HEK293 (cell line): ENCODE data around the gene CD93.

ENCODE experiments used
- CTCF ChIA-PET: fragments of 350-600 bp; formaldehyde crosslinking; extraction: SDS; loops from one replicate; lab custom pipeline; 2021; ENCODE audit warnings: antibody characterized with exemption; lab: Yijun Ruan, JAX
- POLR2A ChIA-PET: fragments of 300-600 bp; formaldehyde crosslinking; extraction: SDS; loops from one replicate; lab custom pipeline; 2020; ENCODE audit warnings: antibody characterized with exemption, inconsistent platforms; lab: Yijun Ruan, JAX
- H3K27ac ChIP-seq: fragments of 200-500 bp; sonication (Bioruptor generic); 2 replicates; pipeline ENCODE4 v1.5.1; 2014; ENCODE audit warnings: low read depth, low read length, control low read depth, inconsistent platforms; ENCODE audit errors: extremely low read depth
- H3K36me3 ChIP-seq, 2 experiments: fragments of 200-500 bp in 1 of 2; sonication (Bioruptor generic) in 1 of 2; 1 replicate in 1 of 2; 2 replicates in 1 of 2; pipeline ENCODE4 v1.5.1; 2014 to 2017; ENCODE audit warnings: inconsistent platforms in 2 of 2, low read length in 2 of 2; ENCODE audit not compliant: control insufficient read depth in 2 of 2, insufficient read depth in 1 of 2
- H3K4me1 ChIP-seq: fragments of 200-500 bp; sonication (Bioruptor generic); 2 replicates; pipeline ENCODE4 v1.5.1; 2014; ENCODE audit warnings: mild to moderate bottlenecking, low read length, inconsistent platforms; ENCODE audit not compliant: control insufficient read depth, insufficient read depth
- H3K4me3 ChIP-seq: 2 replicates; pipeline ENCODE4 v1.5.1; 2011; ENCODE audit warnings: low read depth, mild to moderate bottlenecking, control low read depth, low read length, moderate library complexity
- H3K9me3 ChIP-seq: fragments of 200-500 bp; sonication (Bioruptor generic); 2 replicates; pipeline ENCODE4 v1.5.1; 2014; ENCODE audit warnings: low read depth, low read length, inconsistent platforms; ENCODE audit not compliant: control insufficient read depth, insufficient read depth
- GLIS2 ChIP-seq: fragments of 450-650 bp; formaldehyde crosslinking; IDR thresholded peaks from 2 replicates; pipeline ENCODE4 v1.5.1; 2016; ENCODE audit warnings: missing biosample characterization, missing genetic modification characterization
- HOXA7 ChIP-seq: sonication (generic); formaldehyde crosslinking; IDR thresholded peaks from 2 replicates; pipeline ENCODE4 v1.8.1; 2022; ENCODE audit warnings: missing genetic modification reagents, borderline replicate concordance
- HOXC10 ChIP-seq: sonication (generic); formaldehyde crosslinking; IDR thresholded peaks from 2 replicates; pipeline ENCODE4 v1.8.1; 2023; ENCODE audit warnings: mild to moderate bottlenecking, missing genetic modification reagents
- IKZF3 ChIP-seq: fragments of 450-650 bp; IDR thresholded peaks from 2 replicates; pipeline ENCODE4 v1.5.0; 2018; ENCODE audit warnings: missing biosample characterization, mild to moderate bottlenecking, missing genetic modification characterization, moderate library complexity
- PRDM4 ChIP-seq: fragments of 450-650 bp; formaldehyde crosslinking; IDR thresholded peaks from 2 replicates; pipeline ENCODE4 v1.5.1; 2017; ENCODE audit warnings: missing biosample characterization, missing genetic modification characterization
- SETDB1 ChIP-seq: IDR thresholded peaks from one replicate; pipeline ENCODE4 v1.6.1; 2017; ENCODE audit warnings: mild to moderate bottlenecking, low read length, moderate library complexity, mixed read lengths; ENCODE audit not compliant: insufficient read length
- ZBTB17 ChIP-seq: fragments of 450-650 bp; formaldehyde crosslinking; IDR thresholded peaks from 2 replicates; pipeline ENCODE4 v1.5.1; 2016; ENCODE audit warnings: missing biosample characterization, missing genetic modification characterization
- ZEB2 ChIP-seq: fragments of 450-650 bp; formaldehyde crosslinking; IDR thresholded peaks from 2 replicates; pipeline ENCODE4 v1.5.1; 2016; ENCODE audit warnings: missing biosample characterization, missing genetic modification characterization
- ZNF10 ChIP-seq: fragments of 450-650 bp; formaldehyde crosslinking; IDR thresholded peaks from 2 replicates; pipeline ENCODE4 v1.5.1; 2017; ENCODE audit warnings: missing biosample characterization, missing genetic modification characterization
- ZNF112 ChIP-seq: fragments of 450-650 bp; formaldehyde crosslinking; IDR thresholded peaks from 2 replicates; pipeline ENCODE4 v1.5.0; 2017; ENCODE audit warnings: missing biosample characterization, missing genetic modification characterization
- ZNF138 ChIP-seq: fragments of 450-650 bp; formaldehyde crosslinking; IDR thresholded peaks from 2 replicates; pipeline ENCODE4 v1.5.1; 2016; ENCODE audit warnings: missing biosample characterization, missing genetic modification characterization, borderline replicate concordance
- ZNF140 ChIP-seq: fragments of 450-650 bp; formaldehyde crosslinking; IDR thresholded peaks from 2 replicates; pipeline ENCODE4 v1.5.1; 2016; ENCODE audit warnings: missing biosample characterization, missing genetic modification characterization
- ZNF184 ChIP-seq: fragments of 450-650 bp; IDR thresholded peaks from 2 replicates; pipeline ENCODE4 v1.5.1; 2018; ENCODE audit warnings: missing biosample characterization, mild to moderate bottlenecking, missing genetic modification characterization
- ZNF211 ChIP-seq: fragments of 450-650 bp; formaldehyde crosslinking; IDR thresholded peaks from 2 replicates; pipeline ENCODE4 v1.5.1; 2016; ENCODE audit warnings: low read depth, missing biosample characterization, missing genetic modification characterization
- ZNF280C ChIP-seq: fragments of 450-650 bp; formaldehyde crosslinking; IDR thresholded peaks from 2 replicates; pipeline ENCODE4 v1.5.1; 2016; ENCODE audit warnings: missing biosample characterization, missing genetic modification characterization
- ZNF341 ChIP-seq: fragments of 450-650 bp; formaldehyde crosslinking; IDR thresholded peaks from 2 replicates; pipeline ENCODE4; 2016; ENCODE audit warnings: low read depth, missing biosample characterization, missing genetic modification characterization
- ZNF350 ChIP-seq: fragments of 450-650 bp; formaldehyde crosslinking; IDR thresholded peaks from 2 replicates; pipeline ENCODE4 v1.5.0; 2017; ENCODE audit warnings: missing biosample characterization, mild to moderate bottlenecking, missing genetic modification characterization
- ZNF621 ChIP-seq: fragments of 450-650 bp; formaldehyde crosslinking; IDR thresholded peaks from 2 replicates; pipeline ENCODE4 v1.5.1; 2017; ENCODE audit warnings: missing biosample characterization, missing genetic modification characterization
- ZNF707 ChIP-seq: fragments of 450-650 bp; formaldehyde crosslinking; IDR thresholded peaks from 2 replicates; pipeline ENCODE4 v1.5.1; 2016; ENCODE audit warnings: missing biosample characterization, missing genetic modification characterization
- TF ChIP-seq, protein P1 (sequence below): fragments of 450-650 bp; formaldehyde crosslinking; IDR thresholded peaks from 2 replicates; pipeline ENCODE4 v1.5.1; 2016; ENCODE audit warnings: missing biosample characterization, missing genetic modification characterization
- TF ChIP-seq, protein P2 (sequence below): fragments of 450-650 bp; formaldehyde crosslinking; IDR thresholded peaks from 2 replicates; pipeline ENCODE4 v1.5.1; 2016; ENCODE audit warnings: missing biosample characterization, missing genetic modification characterization
- TF ChIP-seq, protein P3 (sequence below): fragments of 450-650 bp; formaldehyde crosslinking; IDR thresholded peaks from 2 replicates; pipeline ENCODE4 v1.5.1; 2016; ENCODE audit warnings: missing biosample characterization, missing genetic modification characterization

The CD93 gene

DNA sequence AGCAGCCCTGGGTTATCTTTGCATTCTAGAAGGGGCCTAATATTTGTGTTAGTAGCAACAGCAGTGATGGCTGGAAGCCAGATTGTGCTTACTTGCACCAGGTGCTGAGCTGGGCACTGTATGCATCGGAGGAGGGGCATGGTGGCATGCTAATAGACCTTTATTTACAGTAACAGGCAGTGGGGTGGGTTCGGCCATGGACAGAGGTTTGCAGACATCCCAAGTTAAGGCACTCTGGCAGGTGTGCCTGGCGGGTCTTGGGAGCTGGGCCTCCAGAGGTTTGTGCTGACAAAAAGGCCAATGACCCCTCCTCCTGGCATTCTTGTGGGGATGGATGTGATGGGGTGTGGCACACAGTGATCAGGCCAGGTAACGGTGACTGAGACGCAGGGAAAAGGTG is 39.0 kb upstream of the CD93 start:
- Histone ChIP-seq H3K4me1 (no peaks in the 10 kb centered on the region), H3K27ac (no peak overlapping the region), H3K9me3 (no peaks in the 10 kb centered on the region), H3K36me3 (no peaks in the 10 kb centered on the region), H3K4me3 (no peak overlapping the region)
- ChIA-PET POLR2A (no interaction called here), CTCF (no interaction called here)
- TF ChIP-seq PRDM4, result no peak
- TF ChIP-seq ZNF184, result no peak
- no peak for TF ChIP-seq ZNF341 (tag by site-specific recombination)
- no peak for TF ChIP-seq HOXC10 (CRISPR knock-in tag)
- TF ChIP-seq ZNF211 (tag by site-specific recombination), result no peak
- TF ChIP-seq ZNF10 (tag by site-specific recombination), result no peak
- no peak for TF ChIP-seq ZNF621 (tag by site-specific recombination)
- TF ChIP-seq, protein P1, sequence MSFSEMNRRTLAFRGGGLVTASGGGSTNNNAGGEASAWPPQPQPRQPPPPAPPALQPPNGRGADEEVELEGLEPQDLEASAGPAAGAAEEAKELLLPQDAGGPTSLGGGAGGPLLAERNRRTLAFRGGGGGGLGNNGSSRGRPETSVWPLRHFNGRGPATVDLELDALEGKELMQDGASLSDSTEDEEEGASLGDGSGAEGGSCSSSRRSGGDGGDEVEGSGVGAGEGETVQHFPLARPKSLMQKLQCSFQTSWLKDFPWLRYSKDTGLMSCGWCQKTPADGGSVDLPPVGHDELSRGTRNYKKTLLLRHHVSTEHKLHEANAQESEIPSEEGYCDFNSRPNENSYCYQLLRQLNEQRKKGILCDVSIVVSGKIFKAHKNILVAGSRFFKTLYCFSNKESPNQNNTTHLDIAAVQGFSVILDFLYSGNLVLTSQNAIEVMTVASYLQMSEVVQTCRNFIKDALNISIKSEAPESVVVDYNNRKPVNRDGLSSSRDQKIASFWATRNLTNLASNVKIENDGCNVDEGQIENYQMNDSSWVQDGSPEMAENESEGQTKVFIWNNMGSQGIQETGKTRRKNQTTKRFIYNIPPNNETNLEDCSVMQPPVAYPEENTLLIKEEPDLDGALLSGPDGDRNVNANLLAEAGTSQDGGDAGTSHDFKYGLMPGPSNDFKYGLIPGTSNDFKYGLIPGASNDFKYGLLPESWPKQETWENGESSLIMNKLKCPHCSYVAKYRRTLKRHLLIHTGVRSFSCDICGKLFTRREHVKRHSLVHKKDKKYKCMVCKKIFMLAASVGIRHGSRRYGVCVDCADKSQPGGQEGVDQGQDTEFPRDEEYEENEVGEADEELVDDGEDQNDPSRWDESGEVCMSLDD (tag by site-specific recombination), result no peak
- TF ChIP-seq ZNF350 (tag by site-specific recombination), result no peak

GRCh38 chr20:23123886-23124285 is 37.8 kb upstream of the CD93 start:
- ChIA-PET CTCF (no interaction called here), POLR2A (interaction anchor here (0.5 kb wide), 1 partner anchor 13 kb away, joined by 3 read pairs; no protein-coding TSS in a partner anchor)
- H3K4me1 ChIP-seq, result no peaks in the 10 kb centered on the region
- H3K27ac ChIP-seq, result no peak overlapping the region
- H3K36me3 ChIP-seq, result no peaks in the 10 kb centered on the region
- H3K4me3 ChIP-seq, result no peak overlapping the region
- TF ChIP-seq ZEB2 (tag by site-specific recombination) (no peak), SETDB1 (no peak), IKZF3 (tag by site-specific recombination) (no peak), ZNF140 (tag by site-specific recombination) (no peak), ZNF280C (tag by site-specific recombination) (no peak), ZNF112 (tag by site-specific recombination) (no peak), ZBTB17 (no peak), ZNF138 (tag by site-specific recombination) (no peak), HOXA7 (CRISPR knock-in tag) (no peak), ZNF707 (tag by site-specific recombination) (no peak), GLIS2 (tag by site-specific recombination) (no peak)
- TF ChIP-seq, protein P2, sequence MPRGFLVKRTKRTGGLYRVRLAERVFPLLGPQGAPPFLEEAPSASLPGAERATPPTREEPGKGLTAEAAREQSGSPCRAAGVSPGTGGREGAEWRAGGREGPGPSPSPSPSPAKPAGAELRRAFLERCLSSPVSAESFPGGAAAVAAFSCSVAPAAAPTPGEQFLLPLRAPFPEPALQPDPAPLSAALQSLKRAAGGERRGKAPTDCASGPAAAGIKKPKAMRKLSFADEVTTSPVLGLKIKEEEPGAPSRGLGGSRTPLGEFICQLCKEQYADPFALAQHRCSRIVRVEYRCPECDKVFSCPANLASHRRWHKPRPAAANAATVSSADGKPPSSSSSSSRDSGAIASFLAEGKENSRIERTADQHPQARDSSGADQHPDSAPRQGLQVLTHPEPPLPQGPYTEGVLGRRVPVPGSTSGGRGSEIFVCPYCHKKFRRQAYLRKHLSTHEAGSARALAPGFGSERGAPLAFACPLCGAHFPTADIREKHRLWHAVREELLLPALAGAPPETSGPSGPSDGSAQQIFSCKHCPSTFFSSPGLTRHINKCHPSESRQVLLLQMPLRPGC (tag by site-specific recombination), result no peak
- TF ChIP-seq, protein P3, sequence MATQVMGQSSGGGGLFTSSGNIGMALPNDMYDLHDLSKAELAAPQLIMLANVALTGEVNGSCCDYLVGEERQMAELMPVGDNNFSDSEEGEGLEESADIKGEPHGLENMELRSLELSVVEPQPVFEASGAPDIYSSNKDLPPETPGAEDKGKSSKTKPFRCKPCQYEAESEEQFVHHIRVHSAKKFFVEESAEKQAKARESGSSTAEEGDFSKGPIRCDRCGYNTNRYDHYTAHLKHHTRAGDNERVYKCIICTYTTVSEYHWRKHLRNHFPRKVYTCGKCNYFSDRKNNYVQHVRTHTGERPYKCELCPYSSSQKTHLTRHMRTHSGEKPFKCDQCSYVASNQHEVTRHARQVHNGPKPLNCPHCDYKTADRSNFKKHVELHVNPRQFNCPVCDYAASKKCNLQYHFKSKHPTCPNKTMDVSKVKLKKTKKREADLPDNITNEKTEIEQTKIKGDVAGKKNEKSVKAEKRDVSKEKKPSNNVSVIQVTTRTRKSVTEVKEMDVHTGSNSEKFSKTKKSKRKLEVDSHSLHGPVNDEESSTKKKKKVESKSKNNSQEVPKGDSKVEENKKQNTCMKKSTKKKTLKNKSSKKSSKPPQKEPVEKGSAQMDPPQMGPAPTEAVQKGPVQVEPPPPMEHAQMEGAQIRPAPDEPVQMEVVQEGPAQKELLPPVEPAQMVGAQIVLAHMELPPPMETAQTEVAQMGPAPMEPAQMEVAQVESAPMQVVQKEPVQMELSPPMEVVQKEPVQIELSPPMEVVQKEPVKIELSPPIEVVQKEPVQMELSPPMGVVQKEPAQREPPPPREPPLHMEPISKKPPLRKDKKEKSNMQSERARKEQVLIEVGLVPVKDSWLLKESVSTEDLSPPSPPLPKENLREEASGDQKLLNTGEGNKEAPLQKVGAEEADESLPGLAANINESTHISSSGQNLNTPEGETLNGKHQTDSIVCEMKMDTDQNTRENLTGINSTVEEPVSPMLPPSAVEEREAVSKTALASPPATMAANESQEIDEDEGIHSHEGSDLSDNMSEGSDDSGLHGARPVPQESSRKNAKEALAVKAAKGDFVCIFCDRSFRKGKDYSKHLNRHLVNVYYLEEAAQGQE (tag by site-specific recombination), result no peak
- TF ChIP-seq, all 188 proteins: peak for 0
- H3K9me3 ChIP-seq, result no peaks in the 10 kb centered on the region
